Nephron (organoid): Measurements from ENCODE around the gene NDUFC2.

ENCODE experiments used
- H3K27ac Mint-ChIP-seq, 3 experiments: 2 replicates each; pipeline ENCODE4 v1.8.0; 2020; ENCODE audit warnings: mixed read lengths in 3 of 3, mild to moderate bottlenecking in 2 of 3, moderate library complexity in 1 of 3
- H3K27me3 Mint-ChIP-seq: 2 replicates; pipeline ENCODE4 v1.8.0; 2021; ENCODE audit warnings: low read depth, mild to moderate bottlenecking, moderate library complexity, mixed read lengths
- H3K36me3 Mint-ChIP-seq: 2 replicates; pipeline ENCODE4 v1.8.0; 2020; ENCODE audit warnings: low read depth, mixed read lengths
- H3K4me1 Mint-ChIP-seq: 2 replicates; pipeline ENCODE4 v1.8.0; 2020; ENCODE audit warnings: mixed read lengths
- H3K4me3 Mint-ChIP-seq, 3 experiments: 2 replicates each; pipeline ENCODE4 v1.8.0; 2020; ENCODE audit warnings: mild to moderate bottlenecking in 3 of 3, mixed read lengths in 3 of 3, moderate library complexity in 2 of 3
- H3K9me3 Mint-ChIP-seq: 2 replicates; pipeline ENCODE4 v1.8.0; 2020; ENCODE audit warnings: mixed read lengths
- CTCF ChIP-seq, 3 experiments: fragments of 200-600 bp; sonication (generic); IDR thresholded peaks; one replicate each; pipeline ENCODE4 v1.5.0; 2021; ENCODE audit warnings: antibody characterized with exemption in 3 of 3; ENCODE audit not compliant: unreplicated experiment in 3 of 3

The NDUFC2 gene

GRCh38 chr11:78110351-78110750 lies 30.7 kb upstream of the NDUFC2 start:
- H3K9me3 Mint-ChIP-seq: no peaks in the 10 kb centered on the region
- peaks cover 11% of the 10 kb centered on the region for H3K4me1 Mint-ChIP-seq
- H3K27ac Mint-ChIP-seq: no peak overlapping the region
- no peak overlapping the region for H3K4me3 Mint-ChIP-seq
- H3K36me3 Mint-ChIP-seq: peaks cover 43% of the 10 kb centered on the region
- no peaks in the 10 kb centered on the region for H3K27me3 Mint-ChIP-seq
- TF ChIP-seq CTCF (IDR thresholded peaks at IDR 0.05; ENCODE audit: unreplicated experiment in 3 of 3): no peak

GRCh38 chr11:78109081-78110015 lies 29.7 kb upstream of the NDUFC2 start:
- TF ChIP-seq CTCF (IDR thresholded peaks at IDR 0.05; ENCODE audit: unreplicated experiment in 3 of 3): no peak
- Mint-ChIP-seq H3K27me3 (no peaks in the 10 kb centered on the region), H3K9me3 (no peaks in the 10 kb centered on the region), H3K36me3 (peaks cover 42% of the 10 kb centered on the region), H3K4me1 (peaks cover 12% of the 10 kb centered on the region), H3K27ac (peak overlapping the region in 1 of 3 experiments; percentile 76), H3K4me3 (no peak overlapping the region)

- H3K9me3 Mint-ChIP-seq: no peaks in the 10 kb centered on the region
- H3K27ac Mint-ChIP-seq: no peak overlapping the region
- peaks cover 18% of the 10 kb centered on the region for H3K36me3 Mint-ChIP-seq
- TF ChIP-seq CTCF (IDR thresholded peaks at IDR 0.05; ENCODE audit: unreplicated experiment in 3 of 3): no peak
- no peak overlapping the region for H3K4me3 Mint-ChIP-seq
- peaks cover 5% of the 10 kb centered on the region for H3K4me1 Mint-ChIP-seq
- H3K27me3 Mint-ChIP-seq: no peaks in the 10 kb centered on the region
These were observed 21.2 kb upstream of the NDUFC2 start for GRCh38 chr11:78100676-78101472.

- Mint-ChIP-seq H3K27me3 (no peaks in the 10 kb centered on the region), H3K4me1 (peaks cover 5% of the 10 kb centered on the region), H3K9me3 (no peaks in the 10 kb centered on the region), H3K4me3 (no peak overlapping the region), H3K27ac (no peak overlapping the region), H3K36me3 (peaks cover 22% of the 10 kb centered on the region)
- no peak for TF ChIP-seq CTCF (IDR thresholded peaks at IDR 0.05; ENCODE audit: unreplicated experiment in 3 of 3)
These were observed 20.6 kb upstream of the NDUFC2 start for GRCh38 chr11:78100261-78100660.

- H3K4me3 Mint-ChIP-seq: no peak overlapping the region
- H3K9me3 Mint-ChIP-seq: no peaks in the 10 kb centered on the region
- H3K4me1 Mint-ChIP-seq: peaks cover 5% of the 10 kb centered on the region
- no peaks in the 10 kb centered on the region for H3K27me3 Mint-ChIP-seq
- no peak overlapping the region for H3K27ac Mint-ChIP-seq
- no peak for TF ChIP-seq CTCF (IDR thresholded peaks at IDR 0.05; ENCODE audit: unreplicated experiment in 3 of 3)
- H3K36me3 Mint-ChIP-seq: peaks cover 27% of the 10 kb centered on the region
These were observed 20.0 kb upstream of the NDUFC2 start for GRCh38 chr11:78099666-78100065.
